ENCODE results near the gene UBE3C.

- TF ChIP-seq, protein P1, sequence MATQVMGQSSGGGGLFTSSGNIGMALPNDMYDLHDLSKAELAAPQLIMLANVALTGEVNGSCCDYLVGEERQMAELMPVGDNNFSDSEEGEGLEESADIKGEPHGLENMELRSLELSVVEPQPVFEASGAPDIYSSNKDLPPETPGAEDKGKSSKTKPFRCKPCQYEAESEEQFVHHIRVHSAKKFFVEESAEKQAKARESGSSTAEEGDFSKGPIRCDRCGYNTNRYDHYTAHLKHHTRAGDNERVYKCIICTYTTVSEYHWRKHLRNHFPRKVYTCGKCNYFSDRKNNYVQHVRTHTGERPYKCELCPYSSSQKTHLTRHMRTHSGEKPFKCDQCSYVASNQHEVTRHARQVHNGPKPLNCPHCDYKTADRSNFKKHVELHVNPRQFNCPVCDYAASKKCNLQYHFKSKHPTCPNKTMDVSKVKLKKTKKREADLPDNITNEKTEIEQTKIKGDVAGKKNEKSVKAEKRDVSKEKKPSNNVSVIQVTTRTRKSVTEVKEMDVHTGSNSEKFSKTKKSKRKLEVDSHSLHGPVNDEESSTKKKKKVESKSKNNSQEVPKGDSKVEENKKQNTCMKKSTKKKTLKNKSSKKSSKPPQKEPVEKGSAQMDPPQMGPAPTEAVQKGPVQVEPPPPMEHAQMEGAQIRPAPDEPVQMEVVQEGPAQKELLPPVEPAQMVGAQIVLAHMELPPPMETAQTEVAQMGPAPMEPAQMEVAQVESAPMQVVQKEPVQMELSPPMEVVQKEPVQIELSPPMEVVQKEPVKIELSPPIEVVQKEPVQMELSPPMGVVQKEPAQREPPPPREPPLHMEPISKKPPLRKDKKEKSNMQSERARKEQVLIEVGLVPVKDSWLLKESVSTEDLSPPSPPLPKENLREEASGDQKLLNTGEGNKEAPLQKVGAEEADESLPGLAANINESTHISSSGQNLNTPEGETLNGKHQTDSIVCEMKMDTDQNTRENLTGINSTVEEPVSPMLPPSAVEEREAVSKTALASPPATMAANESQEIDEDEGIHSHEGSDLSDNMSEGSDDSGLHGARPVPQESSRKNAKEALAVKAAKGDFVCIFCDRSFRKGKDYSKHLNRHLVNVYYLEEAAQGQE (IDR thresholded peaks at IDR 0.05; ENCODE audit: insufficient read depth in 1 of 2, low read depth in 2 of 2, low read length in 1 of 2), result no peak
- TF ChIP-seq, protein P2, sequence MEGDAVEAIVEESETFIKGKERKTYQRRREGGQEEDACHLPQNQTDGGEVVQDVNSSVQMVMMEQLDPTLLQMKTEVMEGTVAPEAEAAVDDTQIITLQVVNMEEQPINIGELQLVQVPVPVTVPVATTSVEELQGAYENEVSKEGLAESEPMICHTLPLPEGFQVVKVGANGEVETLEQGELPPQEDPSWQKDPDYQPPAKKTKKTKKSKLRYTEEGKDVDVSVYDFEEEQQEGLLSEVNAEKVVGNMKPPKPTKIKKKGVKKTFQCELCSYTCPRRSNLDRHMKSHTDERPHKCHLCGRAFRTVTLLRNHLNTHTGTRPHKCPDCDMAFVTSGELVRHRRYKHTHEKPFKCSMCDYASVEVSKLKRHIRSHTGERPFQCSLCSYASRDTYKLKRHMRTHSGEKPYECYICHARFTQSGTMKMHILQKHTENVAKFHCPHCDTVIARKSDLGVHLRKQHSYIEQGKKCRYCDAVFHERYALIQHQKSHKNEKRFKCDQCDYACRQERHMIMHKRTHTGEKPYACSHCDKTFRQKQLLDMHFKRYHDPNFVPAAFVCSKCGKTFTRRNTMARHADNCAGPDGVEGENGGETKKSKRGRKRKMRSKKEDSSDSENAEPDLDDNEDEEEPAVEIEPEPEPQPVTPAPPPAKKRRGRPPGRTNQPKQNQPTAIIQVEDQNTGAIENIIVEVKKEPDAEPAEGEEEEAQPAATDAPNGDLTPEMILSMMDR (IDR thresholded peaks at IDR 0.05), result no peak
Measured at GRCh38 chr7:157269341-157270059, 130.8 kb downstream of the UBE3C start.

Data from Panc1 (cell line).